H1 (cell line): Measurements from ENCODE around the gene PLD5. TPM values are rescaled to one million over a fixed set of nuclear protein-coding genes. Genes with fewer than 3 reads are reported as not detected.

ENCODE experiments used
- CTCF ChIA-PET: fragments of 300-600 bp; sonication (Branson Sonifier 250); formaldehyde crosslinking; loops from one replicate; lab custom pipeline; 2021; ENCODE audit not compliant: partially characterized antibody; lab: Charles Lee
- POLR2A ChIA-PET: fragments of 300-600 bp; sonication (Branson Sonifier 250); formaldehyde crosslinking; loops from one replicate; lab custom pipeline; 2021; ENCODE audit warnings: inconsistent platforms; ENCODE audit not compliant: partially characterized antibody; lab: Charles Lee
- DNase-seq, 2 experiments: peaks; one replicate each; pipeline versions ENCODE4 v3.0.0 to v3.0.0-alpha.2; 2010 to 2022; ENCODE audit warnings: low spot score in 2 of 2, low read depth in 1 of 2, mixed read lengths in 1 of 2
- FAIRE-seq: peaks from 2 replicates; lab custom pipeline; 2011; peaks lifted over from hg19 to GRCh38; lab: Jason Lieb, UNC
- H2AFZ ChIP-seq: 2 replicates; pipeline ENCODE4 v1.8.1; 2012; ENCODE audit warnings: low read length, inconsistent platforms
- H2AK5ac ChIP-seq: 2 replicates; pipeline ENCODE4 v1.6.1; 2013; ENCODE audit warnings: low read depth, low read length
- H2BK120ac ChIP-seq: replicated peaks from 2 replicates; pipeline ENCODE3; 2013; ENCODE audit warnings: low read depth, low read length, inconsistent platforms
- H2BK12ac ChIP-seq: 2 replicates; pipeline ENCODE4 v1.6.1; 2013; ENCODE audit warnings: low read depth, low read length
- H2BK15ac ChIP-seq: 2 replicates; pipeline ENCODE4 v1.6.1; 2013; ENCODE audit warnings: low read length
- H2BK20ac ChIP-seq: 2 replicates; pipeline ENCODE4 v1.6.1; 2013; ENCODE audit warnings: low read length
- H2BK5ac ChIP-seq: 2 replicates; pipeline ENCODE4 v1.6.1; 2013; ENCODE audit warnings: low read depth, low read length
- H3K14ac ChIP-seq: 2 replicates; pipeline ENCODE4 v1.6.1; 2013; ENCODE audit warnings: inconsistent platforms; ENCODE audit not compliant: insufficient read length
- H3K18ac ChIP-seq: 2 replicates; pipeline ENCODE4 v1.6.1; 2013; ENCODE audit warnings: low read length; ENCODE audit errors: extremely low read depth
- H3K23ac ChIP-seq: 2 replicates; pipeline ENCODE4 v1.6.1; 2013; ENCODE audit warnings: inconsistent platforms; ENCODE audit not compliant: insufficient read length
- H3K23me2 ChIP-seq: 2 replicates; pipeline ENCODE4 v1.6.1; 2013; ENCODE audit warnings: low read depth, low read length
- H3K27ac ChIP-seq: 2 replicates; pipeline ENCODE4 v1.6.1; 2011; ENCODE audit warnings: low read depth, low read length, inconsistent platforms
- H3K27me3 ChIP-seq, 4 experiments: replicated peaks in 1 of 4; 1 replicate in 1 of 4; 2 replicates in 3 of 4; pipeline versions ENCODE4 v1.6.1 to v1.8.1; 2011 to 2013; ENCODE audit warnings: low read length in 3 of 4, mild to moderate bottlenecking in 3 of 4, inconsistent platforms in 2 of 4, mixed read lengths in 2 of 4, moderate library complexity in 1 of 4; ENCODE audit not compliant: control insufficient read depth in 3 of 4, insufficient read depth in 3 of 4; ENCODE audit errors: extremely low read depth in 1 of 4
- H3K36me3 ChIP-seq, 4 experiments: 2 replicates each; pipeline versions ENCODE4 v1.6.1 to v1.8.1; 2011 to 2013; ENCODE audit warnings: mild to moderate bottlenecking in 4 of 4, low read length in 3 of 4, moderate library complexity in 2 of 4, control low read depth in 1 of 4, inconsistent platforms in 1 of 4; ENCODE audit not compliant: insufficient read depth in 4 of 4, control insufficient read depth in 2 of 4
- H3K4ac ChIP-seq: replicated peaks from 2 replicates; pipeline ENCODE3; 2013; ENCODE audit warnings: low read length, low read depth, mixed read lengths, inconsistent platforms; ENCODE audit not compliant: insufficient read length
- H3K4me1 ChIP-seq, 4 experiments: replicated peaks in 1 of 4; 1 replicate in 1 of 4; 2 replicates in 3 of 4; pipeline versions ENCODE4 v1.6.1 to v1.8.1; 2011 to 2013; ENCODE audit warnings: low read length in 3 of 4, inconsistent platforms in 2 of 4, mixed read lengths in 1 of 4; ENCODE audit not compliant: insufficient read depth in 4 of 4, control insufficient read depth in 3 of 4
- H3K4me2 ChIP-seq, 2 experiments: 2 replicates each; pipeline versions ENCODE4 v1.6.1 to v1.8.1; 2011 to 2013; ENCODE audit warnings: low read depth in 2 of 2, low read length in 2 of 2, control low read depth in 1 of 2, inconsistent platforms in 1 of 2, mild to moderate bottlenecking in 1 of 2; ENCODE audit not compliant: insufficient read depth in 1 of 2
- H3K4me3 ChIP-seq, 4 experiments: fragments of 200-600, 300-600 bp in 1 of 4; sonication (generic), shearing (Covaris generic), sonication (Bioruptor Twin) in 1 of 4; 2 replicates each; pipeline versions ENCODE4 v1.5.1 to v1.8.1; 2011 to 2016; ENCODE audit warnings: low read length in 4 of 4, low read depth in 3 of 4, control low read depth in 2 of 4, inconsistent platforms in 2 of 4, mild to moderate bottlenecking in 2 of 4, mixed read lengths in 1 of 4, moderate library complexity in 1 of 4; ENCODE audit not compliant: insufficient read depth in 2 of 4; ENCODE audit errors: extremely low read depth in 1 of 4
- H3K56ac ChIP-seq: replicated peaks from 2 replicates; pipeline ENCODE3; 2013; ENCODE audit warnings: low read depth, mild to moderate bottlenecking, mixed read lengths, low read length, inconsistent platforms; ENCODE audit not compliant: insufficient read length
- H3K79me1 ChIP-seq: 2 replicates; pipeline ENCODE4 v1.6.1; 2013; ENCODE audit warnings: low read depth, low read length, control low read depth
- H3K79me2 ChIP-seq, 2 experiments: 2 replicates each; pipeline versions ENCODE4 v1.6.1 to v1.8.1; 2012 to 2013; ENCODE audit warnings: low read length in 2 of 2, mild to moderate bottlenecking in 2 of 2, inconsistent platforms in 1 of 2; ENCODE audit not compliant: insufficient read depth in 2 of 2, control insufficient read depth in 1 of 2
- H3K9ac ChIP-seq, 4 experiments: replicated peaks in 1 of 4; 1 replicate in 1 of 4; 2 replicates in 3 of 4; pipeline versions ENCODE4 v1.6.1 to v1.8.1; 2011 to 2013; ENCODE audit warnings: low read depth in 3 of 4, low read length in 3 of 4, control low read depth in 2 of 4, mild to moderate bottlenecking in 2 of 4, moderate library complexity in 2 of 4, inconsistent platforms in 1 of 4; ENCODE audit errors: extremely low read depth in 1 of 4
- H3K9me3 ChIP-seq, 2 experiments: 2 replicates each; pipeline versions ENCODE4 v1.6.1 to v1.8.1; 2012 to 2013; ENCODE audit warnings: mild to moderate bottlenecking in 2 of 2, moderate library complexity in 2 of 2, control low read depth in 1 of 2, inconsistent platforms in 1 of 2, low read depth in 1 of 2, low read length in 1 of 2, mixed read lengths in 1 of 2; ENCODE audit not compliant: insufficient read depth in 2 of 2
- H4K20me1 ChIP-seq, 2 experiments: replicated peaks in 1 of 2; 2 replicates each; pipeline versions ENCODE3 to v1.8.1; 2011 to 2013; ENCODE audit warnings: inconsistent platforms in 2 of 2, low read length in 2 of 2, mild to moderate bottlenecking in 1 of 2; ENCODE audit not compliant: insufficient read depth in 2 of 2, control insufficient read depth in 1 of 2
- H4K5ac ChIP-seq: 2 replicates; pipeline ENCODE4 v1.6.1; 2013; ENCODE audit warnings: low read length, low read depth, mixed read lengths, inconsistent platforms; ENCODE audit not compliant: insufficient read length
- H4K8ac ChIP-seq: 2 replicates; pipeline ENCODE4 v1.8.0; 2013; ENCODE audit warnings: mild to moderate bottlenecking, moderate library complexity, low read length, inconsistent platforms; ENCODE audit not compliant: insufficient read depth; ENCODE audit errors: extremely low read depth
- H4K91ac ChIP-seq: replicated peaks from 2 replicates; pipeline ENCODE3; 2013; ENCODE audit warnings: low read length, mixed read lengths, inconsistent platforms; ENCODE audit not compliant: insufficient read length
- EZH2 ChIP-seq: fragments of 200-600 bp; sonication (generic); IDR thresholded peaks from 2 replicates; pipeline ENCODE4 v1.7.1; 2012; ENCODE audit warnings: low read depth, mild to moderate bottlenecking, moderate library complexity, low read length, inconsistent platforms; ENCODE audit not compliant: severe bottlenecking
- PHF8 ChIP-seq: fragments of 200-600 bp; sonication (generic); conservative IDR thresholded peaks from 2 replicates; pipeline ENCODE4 v1.7.1; 2012; ENCODE audit warnings: low read depth, mild to moderate bottlenecking, inconsistent platforms, low read length, moderate library complexity
- RXRA ChIP-seq: IDR thresholded peaks from 2 replicates; pipeline ENCODE4 v1.6.1; 2011; ENCODE audit warnings: low read depth, mild to moderate bottlenecking, low read length, moderate library complexity; ENCODE audit not compliant: insufficient read depth
- TBP ChIP-seq: IDR thresholded peaks from 2 replicates; pipeline ENCODE4 v1.6.1; 2011; ENCODE audit warnings: low read depth, low read length, improper control_type of control experiment
- TCF12 ChIP-seq: IDR thresholded peaks from 2 replicates; pipeline ENCODE4 v1.6.1; 2011; ENCODE audit warnings: low read depth, mild to moderate bottlenecking, low read length
- USF2 ChIP-seq: IDR thresholded peaks from 2 replicates; pipeline ENCODE4 v1.6.1; 2011; ENCODE audit warnings: low read length, improper control_type of control experiment
- whole genome bisulfite sequencing, 2 experiments: shearing (Covaris generic) in 1 of 2; methylation state at CpG; one replicate each; pipeline versions ENCODE4 v1.1.6 to v1.1.7; 2013 to 2015; ENCODE audit warnings: low lambda C conversion rate in 2 of 2, mixed read lengths in 2 of 2, inconsistent platforms in 1 of 2, low coverage in 1 of 2, missing lambda C conversion rate in 1 of 2; ENCODE audit not compliant: insufficient replicate concordance in 2 of 2, insufficient coverage in 1 of 2, insufficient read length in 1 of 2; ENCODE audit errors: extremely low coverage in 1 of 2, missing lambda C conversion rate in 1 of 2; 5-methylcytosine and 5-hydroxymethylcytosine counted together
- polyA plus RNA-seq, 7 experiments: library from polyadenylated mRNA; depleted of rRNA in 3 of 7; stranded (reverse) in 5 of 7; unstranded in 2 of 7; fragments of >200 nt in 5 of 7; fragments of 200-250 nt in 2 of 7; gene quantifications; 1 replicate in 5 of 7; 2 replicates in 1 of 7; 4 replicates in 1 of 7; pipeline versions ENCODE4 v1.2.1 to v1.2.3, GENCODE V29; 2011 to 2013; ENCODE audit warnings: missing spikeins in 2 of 7, mixed read lengths in 2 of 7
- total RNA-seq: library from RNA; stranded (reverse); fragmentation: NEBNext Ultra II Directional; extraction: Animal tissue kit (Norgen Biotek cat#: 25700); gene quantifications from 2 replicates; pipeline ENCODE4 v1.2.1, GENCODE V29; 2021

Gene PLD5
- total and polyA plus RNA-seq, 2 of the 8 experiments (the other 6 are each of a cell fraction or from before 2014, with no cell fraction given) = 0.86 to 8.5 TPM

- H4K8ac ChIP-seq = no peak overlapping the region
- ChIA-PET POLR2A (interaction anchor here (1.1 kb wide), 1 partner anchor 79 kb away, joined by 3 read pairs; no protein-coding TSS in a partner anchor), CTCF (interaction anchor here (0.7 to 1.4 kb wide), 3 partner anchors 58 to 273 kb away, joined by 3 read pairs; no protein-coding TSS in a partner anchor)
- H3K9me3 ChIP-seq = no peaks in the 10 kb centered on the region
- H2AFZ ChIP-seq = peak overlapping the region; percentile 69
- TF ChIP-seq PHF8 (no peak), EZH2 (peak; percentile 35), TCF12 (no peak), RXRA (no peak), USF2 (no peak), TBP (no peak)
- H2BK15ac ChIP-seq = no peak overlapping the region
- H3K4me2 ChIP-seq = peak overlapping the region; percentile 91 to 94
- peak overlapping the region; percentile 68 for H4K91ac ChIP-seq
- H3K36me3 ChIP-seq = no peaks in the 10 kb centered on the region
- H2BK120ac ChIP-seq = no peak overlapping the region
- H3K23ac ChIP-seq = no peak overlapping the region
- peaks cover 2 to 34% (median 19%) of the 10 kb centered on the region in 4 experiments for H3K27me3 ChIP-seq
- no peak for DNase-seq
- no peak overlapping the region for H3K14ac ChIP-seq
- no peak overlapping the region for H3K56ac ChIP-seq
- FAIRE-seq = no peak
- peaks cover 0 to 10% (median 4%) of the 10 kb centered on the region in 4 experiments; a peak in 3 of 7 replicates for H3K4me1 ChIP-seq
- no peaks in the 10 kb centered on the region for H3K79me2 ChIP-seq
- no peak overlapping the region for H2BK5ac ChIP-seq
- peaks cover 17% of the 10 kb centered on the region for H3K23me2 ChIP-seq
- H4K20me1 ChIP-seq = no peaks in the 10 kb centered on the region
- H2BK12ac ChIP-seq = no peak overlapping the region
- H2BK20ac ChIP-seq = no peak overlapping the region
- H3K4ac ChIP-seq = no peak overlapping the region
- no peak overlapping the region for H3K9ac ChIP-seq
- no peak overlapping the region for H2AK5ac ChIP-seq
- WGBS, 2 experiments = 6% methylated on average over 10 of the region's 10 CpGs; no CpG with 5 or more reads in 1 of the 2 experiments
- H3K18ac ChIP-seq = peak overlapping the region; percentile 92; the same call in 1 of the 2 replicates
- H3K79me1 ChIP-seq = no peaks in the 10 kb centered on the region
- H3K27ac ChIP-seq = no peak overlapping the region
- H3K4me3 ChIP-seq = peak overlapping the region; percentile 58 to 82 (median 60)
- H4K5ac ChIP-seq = no peak overlapping the region
Measured at GRCh38 chr1:242525360-242525722, 844 bp upstream of the PLD5 start.
